Fibroblast of mammary gland (primary cell): ENCODE data around the gene THRB.

Source experiments
- DNase-seq: peaks from one replicate; pipeline ENCODE4 v3.0.0-alpha.2; 2010; ENCODE audit warnings: low read depth
- H3K4me3 ChIP-seq: 2 replicates; pipeline ENCODE4 v1.5.1; 2011; ENCODE audit warnings: low read depth, mild to moderate bottlenecking, low read length, moderate library complexity; ENCODE audit not compliant: control insufficient read depth
- TF ChIP-seq, protein P1 (sequence below): conservative IDR thresholded peaks from 2 replicates; pipeline ENCODE4 v1.5.1; 2011; ENCODE audit warnings: low read depth, low read length, inconsistent platforms; ENCODE audit not compliant: control insufficient read depth, insufficient read depth

The THRB gene

DNA sequence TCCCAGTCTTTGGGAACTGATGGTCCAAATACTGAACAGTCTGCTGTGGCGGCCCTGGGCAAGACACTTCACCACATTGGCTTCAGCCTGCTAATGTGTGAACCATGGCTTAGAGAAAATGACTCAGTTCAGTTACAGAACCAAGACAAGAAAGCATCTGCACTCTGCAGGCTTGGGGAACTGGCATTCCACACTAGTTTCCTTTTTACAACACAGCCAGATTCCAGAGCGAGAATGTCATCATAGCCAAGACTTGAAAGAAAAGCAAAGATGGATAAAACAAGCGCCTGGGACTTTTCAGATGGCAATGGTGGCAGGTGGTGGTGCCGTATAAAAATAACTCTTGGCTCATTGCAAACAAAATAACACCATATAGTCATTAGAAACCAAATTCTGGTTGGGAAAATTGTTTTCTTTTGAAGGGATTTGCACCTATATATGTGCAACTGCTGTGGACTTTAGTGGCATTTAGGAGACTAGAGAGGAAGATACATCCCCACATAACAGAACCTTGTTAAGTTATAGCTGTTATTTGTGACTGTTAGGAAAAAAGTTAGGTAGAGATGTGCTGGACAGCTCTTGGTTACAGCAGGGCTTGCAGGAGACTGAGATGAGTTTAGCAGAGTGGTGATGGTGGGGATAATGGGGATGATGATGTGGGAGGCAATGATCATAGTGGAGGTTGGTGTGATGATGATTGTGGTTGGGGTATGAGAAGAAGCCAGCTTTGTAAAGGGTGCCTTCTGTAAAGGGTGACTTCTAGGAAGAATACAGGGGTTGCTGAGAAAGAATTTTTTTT, 273.6 kb downstream of the THRB start:
- no peak overlapping the region for H3K4me3 ChIP-seq
- DNase-seq, result peak; percentile 97
- TF ChIP-seq, protein P1, sequence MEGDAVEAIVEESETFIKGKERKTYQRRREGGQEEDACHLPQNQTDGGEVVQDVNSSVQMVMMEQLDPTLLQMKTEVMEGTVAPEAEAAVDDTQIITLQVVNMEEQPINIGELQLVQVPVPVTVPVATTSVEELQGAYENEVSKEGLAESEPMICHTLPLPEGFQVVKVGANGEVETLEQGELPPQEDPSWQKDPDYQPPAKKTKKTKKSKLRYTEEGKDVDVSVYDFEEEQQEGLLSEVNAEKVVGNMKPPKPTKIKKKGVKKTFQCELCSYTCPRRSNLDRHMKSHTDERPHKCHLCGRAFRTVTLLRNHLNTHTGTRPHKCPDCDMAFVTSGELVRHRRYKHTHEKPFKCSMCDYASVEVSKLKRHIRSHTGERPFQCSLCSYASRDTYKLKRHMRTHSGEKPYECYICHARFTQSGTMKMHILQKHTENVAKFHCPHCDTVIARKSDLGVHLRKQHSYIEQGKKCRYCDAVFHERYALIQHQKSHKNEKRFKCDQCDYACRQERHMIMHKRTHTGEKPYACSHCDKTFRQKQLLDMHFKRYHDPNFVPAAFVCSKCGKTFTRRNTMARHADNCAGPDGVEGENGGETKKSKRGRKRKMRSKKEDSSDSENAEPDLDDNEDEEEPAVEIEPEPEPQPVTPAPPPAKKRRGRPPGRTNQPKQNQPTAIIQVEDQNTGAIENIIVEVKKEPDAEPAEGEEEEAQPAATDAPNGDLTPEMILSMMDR, result no peak

DNA sequence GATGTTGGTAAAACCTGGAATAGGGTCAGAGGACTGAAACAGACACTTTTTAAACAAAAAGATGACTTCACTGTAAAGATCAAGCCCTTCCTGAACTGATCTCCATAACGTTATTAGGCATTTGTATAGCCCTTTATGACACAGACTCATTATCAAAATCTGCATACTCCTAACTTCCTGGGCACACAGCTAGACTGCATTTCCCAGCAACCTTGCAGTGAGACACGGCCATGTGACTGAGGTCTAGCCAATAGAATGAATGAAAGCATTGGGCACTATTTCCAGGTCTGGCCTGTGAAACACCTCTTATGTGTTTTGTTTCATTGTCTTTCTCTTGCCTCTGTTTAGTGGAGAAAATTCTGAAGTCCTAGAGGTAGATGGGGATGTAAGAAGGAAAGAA, 279.1 kb downstream of the THRB start:
- TF ChIP-seq, protein P1, result no peak
- no peak overlapping the region for H3K4me3 ChIP-seq
- no peak for DNase-seq

DNA sequence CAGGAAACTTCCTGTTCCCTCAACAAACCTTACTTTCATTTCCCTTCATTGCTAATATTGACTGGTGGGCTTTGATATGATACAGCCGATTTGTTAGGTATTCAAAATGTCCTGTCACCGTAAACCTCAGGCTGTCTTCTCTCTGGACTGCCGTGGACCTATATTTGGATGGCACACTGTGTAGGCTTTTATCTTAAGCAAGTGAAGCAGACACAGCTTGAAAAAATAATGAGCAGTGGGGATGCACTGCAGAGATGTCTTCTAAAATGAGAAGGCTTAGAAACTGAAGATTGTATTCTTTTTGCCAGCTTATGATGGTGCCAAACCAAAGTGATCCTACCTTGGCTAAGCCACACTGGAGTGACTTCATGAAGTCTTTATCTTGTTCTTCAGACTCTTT, 283.3 kb downstream of the THRB start:
- TF ChIP-seq, protein P1, result no peak
- no peak overlapping the region for H3K4me3 ChIP-seq
- DNase-seq, result no peak

DNA sequence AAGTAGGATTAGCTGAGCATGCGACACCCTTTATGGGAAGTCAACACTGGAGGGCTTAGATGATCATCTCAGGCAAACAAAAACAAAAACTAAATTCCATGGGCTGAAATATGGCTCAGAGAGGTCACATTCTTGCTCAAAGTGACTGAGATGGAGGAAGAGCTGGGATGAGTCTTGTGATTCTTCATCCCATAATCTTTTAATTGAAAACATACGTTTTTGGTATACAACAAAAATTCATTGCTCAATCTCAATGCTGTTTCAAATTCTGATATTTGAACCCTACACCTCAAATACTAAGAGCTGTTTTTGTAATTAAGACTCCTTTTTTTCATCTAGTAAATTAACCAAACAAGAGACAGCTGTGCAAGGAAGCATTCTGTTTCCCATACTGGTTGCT, 292.6 kb downstream of the THRB start:
- H3K4me3 ChIP-seq, result no peak overlapping the region
- TF ChIP-seq, protein P1, result no peak
- peak; percentile 76 for DNase-seq

DNA sequence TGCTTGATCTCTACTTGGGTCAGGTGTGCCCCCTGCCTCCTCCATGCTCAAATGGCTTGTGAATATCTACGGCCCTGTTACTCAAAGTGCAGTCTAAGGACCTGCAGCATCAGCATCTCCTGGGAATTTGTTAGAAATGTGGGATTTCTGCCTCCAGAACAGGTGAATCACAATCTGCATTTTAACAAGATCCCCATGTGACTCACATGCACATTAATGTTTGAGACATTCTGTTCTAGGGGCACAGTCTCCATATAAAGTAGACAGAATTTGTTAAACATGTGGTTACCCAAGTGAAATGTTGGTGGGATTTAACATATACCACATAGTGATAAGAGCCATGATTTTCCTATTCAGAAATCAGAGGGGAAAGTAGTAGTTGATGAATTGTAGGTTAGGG, 293.3 kb downstream of the THRB start:
- TF ChIP-seq, protein P1, result no peak
- peak; percentile 79 for DNase-seq
- H3K4me3 ChIP-seq, result no peak overlapping the region

DNA sequence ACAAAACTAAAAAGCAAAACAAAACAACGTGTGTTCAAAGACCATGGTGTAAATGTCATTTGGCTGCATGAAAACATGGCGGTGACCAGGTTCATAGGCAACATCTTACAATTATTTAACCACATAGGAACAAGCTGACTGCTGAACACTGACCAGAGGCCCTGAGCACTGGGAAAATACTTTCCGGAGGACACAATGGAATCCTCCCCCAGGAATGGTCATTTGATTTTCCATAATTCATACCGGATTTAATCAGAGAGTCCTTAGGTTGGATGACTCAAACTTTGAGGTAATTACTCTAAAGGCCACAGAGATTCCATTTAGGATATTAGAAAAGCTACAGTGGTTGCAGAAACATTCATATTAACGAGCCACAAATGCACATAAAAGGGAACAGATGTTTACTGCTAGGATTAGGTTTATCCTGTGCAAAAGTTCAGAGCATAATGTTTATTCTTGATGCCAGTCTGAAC, 294.8 kb downstream of the THRB start:
- TF ChIP-seq, protein P1, result no peak
- H3K4me3 ChIP-seq, result no peak overlapping the region

DNA sequence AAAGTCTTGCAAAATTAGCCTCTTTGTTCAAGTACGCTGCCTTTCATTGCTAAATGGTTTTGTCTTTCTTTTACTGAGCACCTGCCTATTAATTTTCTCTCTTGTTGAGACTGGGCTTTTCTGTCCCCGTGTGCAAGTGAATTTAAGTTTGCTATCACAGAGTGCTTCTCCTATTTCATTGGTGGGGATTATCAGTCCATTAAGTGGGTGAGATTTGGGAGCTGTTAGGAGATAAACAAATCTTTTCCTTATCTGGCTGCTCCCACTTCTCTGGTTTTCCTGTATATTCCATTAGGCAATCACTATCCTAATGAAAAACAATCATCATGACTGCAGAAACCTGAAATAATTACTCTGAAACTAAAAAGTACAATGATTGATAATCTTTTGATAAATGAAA, 295.4 kb downstream of the THRB start:
- TF ChIP-seq, protein P1, result no peak
- no peak for DNase-seq
- no peak overlapping the region for H3K4me3 ChIP-seq

More for the DNA sequence above, 294.8 kb downstream of the THRB start:
- DNase-seq, result peak; percentile 81
